Fibroblast of the aortic adventitia (primary cell): ENCODE data around the gene MLX. TPM values are rescaled to one million over a fixed set of nuclear protein-coding genes. Genes with fewer than 3 reads are reported as not detected.
"Not testable (repeated sequence)": the region's sequence is repeated elsewhere in the genome, so short reads cannot be mapped to it uniquely, and the experiment has no call there.

Experiments used
- DNase-seq: peaks from one replicate; pipeline ENCODE4 v3.0.0-alpha.2; 2010; ENCODE audit warnings: low read depth
- H3K4me3 ChIP-seq: 2 replicates; pipeline ENCODE4 v1.5.1; 2011; ENCODE audit warnings: low read depth, mild to moderate bottlenecking, control low read depth, low read length, moderate library complexity
- CTCF ChIP-seq: IDR thresholded peaks from 2 replicates; pipeline ENCODE4 v1.5.1; 2011; ENCODE audit warnings: mild to moderate bottlenecking, low read length, control low read depth, inconsistent platforms; ENCODE audit not compliant: insufficient read depth
- total RNA-seq: library from RNA; depleted of rRNA; stranded (reverse); fragments of >200 nt; gene quantifications from 2 replicates; pipeline ENCODE4 v1.2.3, GENCODE V29; 2012; ENCODE audit warnings: low replicate concordance

Gene MLX
- total RNA-seq, 1 donor = 41.8 TPM

DNA sequence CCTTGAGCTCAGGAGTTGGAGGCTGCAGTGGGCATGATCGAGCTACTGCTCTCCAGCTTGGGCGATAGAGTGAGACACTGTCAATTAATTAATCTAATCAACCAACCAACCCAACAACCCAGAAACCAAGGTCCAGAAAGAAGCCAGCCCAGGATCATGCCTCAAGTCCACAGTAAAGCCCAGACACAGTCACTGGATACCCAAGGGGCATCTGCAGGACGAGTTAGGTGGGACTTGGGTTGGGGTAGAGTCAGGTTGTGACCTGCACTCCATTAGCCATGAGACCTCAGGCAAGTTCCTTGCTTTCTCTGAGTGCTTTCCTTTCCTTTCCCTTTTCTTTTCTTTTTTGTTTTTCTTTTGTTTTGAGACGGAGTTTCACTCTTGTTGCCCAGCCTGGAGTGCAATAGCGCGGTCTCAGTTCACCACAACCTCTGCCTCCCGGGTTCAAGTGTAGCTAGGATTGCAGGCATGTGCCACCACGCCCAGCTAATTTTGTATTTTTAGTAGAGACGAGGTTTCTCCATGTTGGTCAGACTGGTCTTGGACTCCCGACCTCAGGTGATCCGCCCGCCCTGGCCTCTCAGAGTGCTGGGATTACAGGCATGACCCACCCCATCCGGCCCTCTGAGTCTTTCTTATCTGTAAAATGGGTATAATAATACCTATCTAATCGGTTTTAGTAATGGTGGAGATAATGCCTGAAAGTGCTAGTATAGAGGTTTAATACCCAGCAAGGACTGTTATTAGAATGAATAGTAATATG is 17.7 kb upstream of the MLX start:
- TF ChIP-seq CTCF = no peak
- DNase-seq = no peak
- H3K4me3 ChIP-seq = no peak overlapping the region

GRCh38 chr17:42552736-42553135 is 14.2 kb upstream of the MLX start, which contains the start of gene HSD17B1:
TSS of gene HSD17B1 (plus strand) at chr17:42552923. CDS start at chr17:42552934, 11 bp downstream.
- H3K4me3 ChIP-seq = peak within 1 kb of the TSS; percentile 89
- not testable (repeated sequence) for DNase-seq

GRCh38 chr17:42553161-42553818 is 13.6 kb upstream of the MLX start:
- no peak for DNase-seq
- no peak for TF ChIP-seq CTCF
- no peak overlapping the region for H3K4me3 ChIP-seq

GRCh38 chr17:42553866-42554249 is 13.0 kb upstream of the MLX start:
- TF ChIP-seq CTCF = no peak
- no peak for DNase-seq
- peak overlapping the region; percentile 89 for H3K4me3 ChIP-seq

- no peak for TF ChIP-seq CTCF
- peak; percentile 68 for DNase-seq
- H3K4me3 ChIP-seq = peak overlapping the region; percentile 89
Measured at GRCh38 chr17:42554250-42555121, 12.4 kb upstream of the MLX start.

DNA sequence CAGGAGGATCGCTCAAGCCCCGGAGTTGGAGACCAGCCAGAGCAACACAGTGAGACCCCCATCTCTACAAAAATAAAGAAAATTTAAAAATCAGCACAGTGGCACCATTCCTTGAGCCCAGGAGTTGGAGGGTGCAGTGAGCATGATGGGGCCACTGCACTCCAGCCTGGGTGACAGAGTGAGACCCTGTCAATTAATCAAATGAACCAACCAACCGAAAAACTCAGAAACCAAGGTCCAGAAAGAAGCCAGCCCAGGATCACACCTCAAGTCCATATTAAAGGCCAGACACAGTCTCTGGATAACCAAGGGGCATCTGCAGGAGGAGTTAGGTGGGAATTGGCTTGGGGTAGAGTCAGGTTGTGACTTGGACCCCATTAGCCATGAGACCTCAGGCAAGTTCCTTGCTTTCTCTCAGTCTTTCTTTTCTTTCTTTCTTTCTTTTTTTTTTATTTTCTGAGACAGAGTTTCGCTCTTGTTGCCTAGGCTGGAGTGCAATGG is 11.7 kb upstream of the MLX start:
- no peak for TF ChIP-seq CTCF
- H3K4me3 ChIP-seq = peak overlapping the region; percentile 89
- DNase-seq = no peak
